IMR-90 (cell line): ENCODE measurements around the gene CD151. TPM values are rescaled to one million over a fixed set of nuclear protein-coding genes. Genes with fewer than 3 reads are reported as not detected.

Experiments used
- ATAC-seq: fragments of 200-7000 bp; cut with Tn5 transposase; 2 replicates; pipeline ENCODE4 v1.9.1; 2020; ENCODE audit warnings: low read depth, mild to moderate bottlenecking, moderate library complexity
- BruUV-seq: library from RNA; stranded (reverse); fragments of 400-500 nt; replicated peaks from 2 replicates; lab custom pipeline; 2021; lab: Mats Ljungman, UMichigan
- CTCF ChIA-PET: fragments of 300-600 bp; formaldehyde crosslinking; extraction: SDS; loops from one replicate; lab custom pipeline; 2021; ENCODE audit warnings: antibody characterized with exemption; lab: Yijun Ruan, JAX
- POLR2A ChIA-PET: fragments of 300-600 bp; sonication (Branson Sonifier 250); formaldehyde crosslinking; loops from one replicate; lab custom pipeline; 2022; ENCODE audit warnings: antibody characterized with exemption; ENCODE audit not compliant: unreplicated experiment; lab: Charles Lee
- DNase-seq: peaks from one replicate; pipeline ENCODE4 v3.0.0; 2013
- H2AFZ ChIP-seq: replicated peaks from 2 replicates; pipeline ENCODE3; 2013; ENCODE audit warnings: low read length, mild to moderate bottlenecking; ENCODE audit not compliant: poor library complexity
- H2AK5ac ChIP-seq: 2 replicates; pipeline ENCODE4 v1.6.1; 2013; ENCODE audit warnings: low read depth, low read length, inconsistent platforms
- H2AK9ac ChIP-seq: replicated peaks from 2 replicates; pipeline ENCODE3; 2013; ENCODE audit warnings: mild to moderate bottlenecking, low read depth, low read length, moderate library complexity; ENCODE audit not compliant: poor library complexity
- H2BK120ac ChIP-seq: 2 replicates; pipeline ENCODE4 v1.6.1; 2013; ENCODE audit warnings: low read depth, low read length, inconsistent platforms
- H2BK15ac ChIP-seq: 3 replicates; pipeline ENCODE4 v1.6.1; 2013; ENCODE audit warnings: low read depth, low read length, inconsistent platforms
- H2BK20ac ChIP-seq: 2 replicates; pipeline ENCODE4 v1.6.1; 2013; ENCODE audit warnings: low read depth, mild to moderate bottlenecking, inconsistent platforms, low read length, moderate library complexity
- H2BK5ac ChIP-seq: 2 replicates; pipeline ENCODE4 v1.6.1; 2013; ENCODE audit warnings: mild to moderate bottlenecking, low read depth, low read length, inconsistent platforms; ENCODE audit not compliant: poor library complexity, severe bottlenecking
- H3K14ac ChIP-seq: replicated peaks from 2 replicates; pipeline ENCODE4 v1.6.1; 2013; ENCODE audit warnings: low read depth, low read length, inconsistent platforms
- H3K18ac ChIP-seq: 2 replicates; pipeline ENCODE4 v1.6.1; 2013; ENCODE audit warnings: low read depth, low read length, control low read depth
- H3K23ac ChIP-seq: 2 replicates; pipeline ENCODE4 v1.6.1; 2013; ENCODE audit warnings: low read depth, low read length, inconsistent platforms
- H3K27ac ChIP-seq: 2 replicates; pipeline ENCODE4 v1.5.1; 2013; ENCODE audit warnings: mild to moderate bottlenecking, control low read depth, low read length; ENCODE audit not compliant: insufficient read depth
- H3K27me3 ChIP-seq: 2 replicates; pipeline ENCODE4 v1.6.1; 2013; ENCODE audit warnings: low read length; ENCODE audit not compliant: control insufficient read depth, insufficient read depth
- H3K36me3 ChIP-seq: 2 replicates; pipeline ENCODE4 v1.6.1; 2013; ENCODE audit warnings: low read length, mixed read lengths; ENCODE audit not compliant: control insufficient read depth, insufficient read depth
- H3K4ac ChIP-seq: 2 replicates; pipeline ENCODE4 v1.6.1; 2013; ENCODE audit warnings: low read depth, low read length, inconsistent platforms
- H3K4me1 ChIP-seq: 2 replicates; pipeline ENCODE4 v1.6.1; 2013; ENCODE audit warnings: low read length, mixed read lengths; ENCODE audit not compliant: control insufficient read depth, insufficient read depth
- H3K4me2 ChIP-seq: 2 replicates; pipeline ENCODE4 v1.6.1; 2013; ENCODE audit warnings: low read depth, mild to moderate bottlenecking, control low read depth, low read length, moderate library complexity
- H3K4me3 ChIP-seq: 2 replicates; pipeline ENCODE4 v1.5.1; 2013; ENCODE audit warnings: low read depth, mild to moderate bottlenecking, control low read depth, low read length, moderate library complexity; ENCODE audit not compliant: insufficient read depth
- H3K56ac ChIP-seq: 2 replicates; pipeline ENCODE4 v1.6.1; 2013; ENCODE audit warnings: low read length, inconsistent platforms; ENCODE audit not compliant: insufficient read depth; ENCODE audit errors: extremely low read depth
- H3K79me1 ChIP-seq, 2 experiments: 2 replicates each; pipeline ENCODE4 v1.6.1; 2013; ENCODE audit warnings: low read length in 2 of 2, inconsistent platforms in 1 of 2, low read depth in 1 of 2
- H3K9ac ChIP-seq: 2 replicates; pipeline ENCODE4 v1.6.1; 2013; ENCODE audit warnings: low read depth, low read length, control low read depth
- H3K9me1 ChIP-seq: 2 replicates; pipeline ENCODE4 v1.6.1; 2013; ENCODE audit warnings: low read length, inconsistent platforms; ENCODE audit not compliant: insufficient read depth
- H3K9me3 ChIP-seq: 2 replicates; pipeline ENCODE4 v1.6.1; 2013; ENCODE audit warnings: low read length; ENCODE audit not compliant: control insufficient read depth, insufficient read depth
- H4K20me1 ChIP-seq: 2 replicates; pipeline ENCODE4 v1.6.1; 2013; ENCODE audit warnings: low read length, inconsistent platforms; ENCODE audit not compliant: insufficient read depth
- H4K5ac ChIP-seq: 2 replicates; pipeline ENCODE4 v1.6.1; 2013; ENCODE audit warnings: mild to moderate bottlenecking, low read depth, low read length, control low read depth
- H4K8ac ChIP-seq, 2 experiments: 2 replicates each; pipeline ENCODE4 v1.6.1; 2013; ENCODE audit warnings: low read depth in 2 of 2, low read length in 2 of 2, control low read depth in 1 of 2, inconsistent platforms in 1 of 2
- H4K91ac ChIP-seq: 2 replicates; pipeline ENCODE4 v1.6.1; 2013; ENCODE audit warnings: low read depth, low read length, inconsistent platforms; ENCODE audit not compliant: insufficient read depth
- CEBPB ChIP-seq: IDR thresholded peaks from 2 replicates; pipeline ENCODE4 v1.6.1; 2012; ENCODE audit warnings: low read depth, low read length, improper control_type of control experiment
- CHD1 ChIP-seq: IDR thresholded peaks from 2 replicates; pipeline ENCODE4 v1.6.1; 2012; ENCODE audit warnings: low read depth, low read length, improper control_type of control experiment
- FOS ChIP-seq: fragments of 150-350 bp; IDR thresholded peaks from 2 replicates; pipeline ENCODE4 v1.6.1; 2016; ENCODE audit warnings: low read depth, low read length
- MAFK ChIP-seq: IDR thresholded peaks from 2 replicates; pipeline ENCODE4 v1.6.1; 2012; ENCODE audit warnings: low read depth, low read length, improper control_type of control experiment
- MXI1 ChIP-seq: IDR thresholded peaks from 2 replicates; pipeline ENCODE4 v1.6.1; 2012; ENCODE audit warnings: low read depth, mild to moderate bottlenecking, low read length, moderate library complexity, borderline replicate concordance
- NFE2L2 ChIP-seq: fragments of 150-350 bp; IDR thresholded peaks from 2 replicates; pipeline ENCODE4 v1.6.1; 2016; ENCODE audit warnings: low read depth, mild to moderate bottlenecking, low read length
- POLR2A ChIP-seq: IDR thresholded peaks from 2 replicates; pipeline ENCODE4 v1.6.1; 2012; ENCODE audit warnings: mild to moderate bottlenecking, low read depth, low read length
- RFX5 ChIP-seq: IDR thresholded peaks from 2 replicates; pipeline ENCODE4 v1.8.0; 2012; ENCODE audit warnings: low read depth, mild to moderate bottlenecking, low read length, moderate library complexity
- SMC3 ChIP-seq: fragments of 150-350 bp; IDR thresholded peaks from 2 replicates; pipeline ENCODE4 v1.6.1; 2016; ENCODE audit warnings: low read depth, mild to moderate bottlenecking, antibody characterized with exemption, low read length, moderate library complexity
- WGBS, 2 experiments: methylation state at CpG; one replicate each; pipeline versions ENCODE4 v1.1.5 to v1.1.7; 2013; ENCODE audit warnings: missing lambda C conversion rate in 2 of 2; ENCODE audit not compliant: insufficient read length in 1 of 2; ENCODE audit errors: extremely low coverage in 2 of 2; 5-methylcytosine and 5-hydroxymethylcytosine counted together
- dilution Hi-C: fragments of 300-500 bp; cut with HindIII; formaldehyde crosslinking; loops from one replicate; pipeline ENCODE4 v1.14.3; 2018; ENCODE audit warnings: low sequenced_read_pairs; ENCODE audit not compliant: unreplicated experiment
- in situ Hi-C: fragments of 300-500 bp; cut with MboI; formaldehyde crosslinking; loops from 3 replicates; pipeline ENCODE4 v1.14.3; 2019; ENCODE audit warnings: low sequenced_read_pairs, inconsistent platforms, mixed read lengths
- intact Hi-C: fragments of 100-400 bp; cut with micrococcal nuclease; formaldehyde crosslinking; loops from 2 replicates; pipeline ENCODE4 v1.10.0; 2022
- polyA plus RNA-seq, 3 experiments: library from polyadenylated mRNA; depleted of rRNA; stranded (reverse); fragments of >200 nt; gene quantifications; 2 replicates each; pipeline ENCODE4 v1.2.3, GENCODE V29; 2012; ENCODE audit warnings: low replicate concordance in 1 of 3
- total RNA-seq: library from RNA; depleted of rRNA; stranded (reverse); fragments of >200 nt; gene quantifications from 2 replicates; pipeline ENCODE4 v1.2.3, GENCODE V29; 2012

Gene CD151
- total and polyA plus RNA-seq, 2 of the 4 experiments (the other 2 are of a cell fraction) = 1,150 to 1,267 TPM

- peak overlapping the region; percentile 44; the same call in 1 of the 2 replicates for H3K4me2 ChIP-seq
- CTCF ChIA-PET = no interaction called here
- no peak overlapping the region for H3K14ac ChIP-seq
- dilution Hi-C loops = no loop called here
- H3K4me1 ChIP-seq = peaks cover 5% of the 10 kb centered on the region
- H2BK5ac ChIP-seq = no peak overlapping the region
- TF ChIP-seq SMC3 (no peak), MAFK (no peak), NFE2L2 (no peak), POLR2A (no peak), CHD1 (no peak), FOS (no peak), MXI1 (no peak), CEBPB (no peak), RFX5 (no peak)
- H3K27me3 ChIP-seq = no peaks in the 10 kb centered on the region
- no peak overlapping the region for H3K27ac ChIP-seq
- no peak overlapping the region for H4K8ac ChIP-seq
- no peak overlapping the region for H2BK15ac ChIP-seq
- no peak overlapping the region for H3K23ac ChIP-seq
- no peak overlapping the region for H3K56ac ChIP-seq
- H4K91ac ChIP-seq = no peak overlapping the region
- intact Hi-C loops = no loop called here
- POLR2A ChIA-PET = no interaction called here
- peak overlapping the region; percentile 53 for H2AFZ ChIP-seq
- peaks cover 0 to 8% of the 10 kb centered on the region in 2 experiments; a peak in 2 of 4 replicates for H3K79me1 ChIP-seq
- no peak overlapping the region for H2BK120ac ChIP-seq
- H4K20me1 ChIP-seq = no peaks in the 10 kb centered on the region; the same call in 1 of the 2 replicates
- H2BK20ac ChIP-seq = no peak overlapping the region
- peaks cover 19% of the 10 kb centered on the region; the same call in 1 of the 2 replicates for H3K36me3 ChIP-seq
- no peak overlapping the region; the same call in 1 of the 2 replicates for H3K4me3 ChIP-seq
- no peaks in the 10 kb centered on the region for H3K9me3 ChIP-seq
- no TSS peak for BruUV-seq
- ATAC-seq = no peak; the same call in 1 of the 2 replicates
- no peak overlapping the region; the same call in 1 of the 2 replicates for H2AK5ac ChIP-seq
- no peak overlapping the region for H3K9ac ChIP-seq
- no peak overlapping the region for H4K5ac ChIP-seq
- in situ Hi-C loops = no loop called here
- no peak overlapping the region for H3K18ac ChIP-seq
- no peak for DNase-seq
- H2AK9ac ChIP-seq = peak overlapping the region; percentile 7
- no peaks in the 10 kb centered on the region for H3K9me1 ChIP-seq
- WGBS, 2 experiments = 46% methylated on average over 10 of the region's 31 CpGs; no CpG with 5 or more reads in 1 of the 2 experiments
- no peak overlapping the region for H3K4ac ChIP-seq
These were observed 43.5 kb upstream of the CD151 start for GRCh38 chr11:788953-789940.
